Cardiac septum (tissue), 1 donor: ENCODE data around the gene LAMTOR1. TPM values are rescaled to one million over a fixed set of nuclear protein-coding genes. Genes with fewer than 3 reads are reported as not detected.
A peak's percentile ranks its signal among the peaks of the same experiment; 100 is the strongest.

Experiments
- DNase-seq: peaks from one replicate; pipeline ENCODE4 v3.0.0-alpha.2; 2020; ENCODE audit warnings: low spot score
- intact Hi-C: fragments of 100-400 bp; cut with DNase I; formaldehyde crosslinking; loops from one replicate; pipeline ENCODE4 v1.14.0; 2022
- total RNA-seq: library from RNA; stranded (reverse); fragmentation: NEBNext Ultra II Directional; extraction: Animal tissue kit (Norgen Biotek cat#: 25700); gene quantifications from one replicate; pipeline ENCODE4 v1.2.1, GENCODE V29; 2021
- donor health status: DM: no; HTN: no; CAD: no.

LAMTOR1 gene
- total RNA-seq, 1 donor from 2014 or later, result 79.3 TPM

DNA sequence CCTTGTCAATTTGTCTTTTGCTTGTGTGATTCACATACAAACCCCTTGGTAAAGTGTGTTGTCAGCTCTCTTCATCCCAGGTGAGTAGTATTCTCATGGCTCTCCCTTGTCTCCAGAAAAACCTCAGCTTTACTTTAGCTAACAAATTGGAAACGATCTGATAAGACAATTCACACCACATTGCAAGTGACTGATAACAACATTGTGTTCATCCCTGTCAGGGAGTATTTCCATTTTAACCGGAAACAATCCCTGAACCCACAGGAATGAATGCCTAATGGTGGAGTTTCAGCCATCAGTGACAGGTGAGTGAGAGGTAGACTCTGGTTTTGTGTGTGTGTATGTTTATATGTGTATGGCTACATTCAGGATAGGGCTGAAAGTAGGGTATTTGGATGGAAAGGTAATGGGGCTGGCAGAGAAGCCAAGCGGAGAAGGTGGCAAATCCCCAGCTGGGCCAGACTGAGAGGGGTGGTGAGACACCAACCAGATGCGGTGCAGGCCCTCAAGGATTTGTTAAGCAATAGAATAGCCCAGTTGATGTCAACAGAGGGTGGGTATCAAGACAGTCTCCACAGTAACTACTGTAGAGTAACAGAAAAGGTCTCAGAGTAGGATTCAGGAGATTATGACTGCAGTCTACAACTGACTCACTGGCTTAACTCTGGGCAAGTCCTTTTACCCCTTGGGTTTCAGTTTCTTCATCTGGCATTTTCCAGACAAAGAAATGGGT lies 14.9 kb downstream of the LAMTOR1 start:
- intact Hi-C loops, result no loop called here
- no peak for DNase-seq

DNA sequence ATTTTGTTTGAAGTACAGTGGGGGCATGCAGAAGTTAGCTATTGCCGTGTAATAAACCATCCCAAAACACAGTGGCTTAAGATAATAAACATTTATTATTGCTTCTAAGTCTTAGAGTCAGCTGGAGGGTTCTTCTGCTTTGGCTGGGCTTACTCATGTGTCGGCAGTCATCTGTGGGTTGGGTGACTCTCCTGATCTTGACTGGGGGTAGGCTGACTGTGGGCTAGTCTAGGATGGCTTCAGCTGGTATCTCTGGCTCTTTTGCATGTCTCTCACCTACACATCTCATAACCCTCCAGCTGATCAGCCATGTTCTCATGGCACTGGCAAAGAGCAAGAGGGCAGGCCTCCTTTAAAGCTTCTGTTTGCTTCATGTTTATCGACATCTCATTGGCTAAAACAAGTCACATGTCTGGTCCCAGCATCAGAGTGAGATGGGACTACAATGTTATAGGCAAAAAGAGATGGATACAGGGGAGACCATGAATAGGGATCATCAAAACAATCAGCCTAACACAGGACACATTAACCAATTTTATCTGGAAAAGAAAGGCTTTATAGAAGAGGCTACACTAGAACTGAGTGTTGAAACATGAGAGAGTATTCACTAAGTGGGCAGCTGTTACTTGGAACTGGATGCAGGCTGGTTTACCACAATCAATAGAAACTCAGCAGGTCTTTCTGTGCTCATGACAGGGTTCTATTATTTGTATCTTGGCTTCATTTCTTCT lies 17.3 kb downstream of the LAMTOR1 start:
- DNase-seq, result no peak
- intact Hi-C loops, result no loop called here

DNA sequence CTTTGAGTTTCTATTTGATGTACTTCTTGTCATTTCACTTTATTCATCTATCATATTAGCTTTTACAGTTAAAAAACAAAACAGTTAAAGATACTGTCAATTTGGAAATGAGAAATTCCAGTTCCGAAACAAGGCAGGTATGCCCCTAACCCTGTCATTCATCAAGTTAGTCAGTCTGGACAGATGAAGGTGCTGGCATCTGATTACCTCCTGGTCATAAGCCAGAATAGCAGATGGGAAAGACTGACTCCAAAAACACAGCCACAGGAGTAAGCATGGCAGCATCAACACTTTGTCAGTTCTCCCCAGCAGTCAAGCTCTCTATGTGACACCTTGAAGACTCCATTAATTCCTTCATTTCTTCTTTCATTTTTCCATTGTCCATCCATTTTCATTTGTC lies 18.1 kb downstream of the LAMTOR1 start:
- no peak for DNase-seq
- intact Hi-C loops, result no loop called here

DNA sequence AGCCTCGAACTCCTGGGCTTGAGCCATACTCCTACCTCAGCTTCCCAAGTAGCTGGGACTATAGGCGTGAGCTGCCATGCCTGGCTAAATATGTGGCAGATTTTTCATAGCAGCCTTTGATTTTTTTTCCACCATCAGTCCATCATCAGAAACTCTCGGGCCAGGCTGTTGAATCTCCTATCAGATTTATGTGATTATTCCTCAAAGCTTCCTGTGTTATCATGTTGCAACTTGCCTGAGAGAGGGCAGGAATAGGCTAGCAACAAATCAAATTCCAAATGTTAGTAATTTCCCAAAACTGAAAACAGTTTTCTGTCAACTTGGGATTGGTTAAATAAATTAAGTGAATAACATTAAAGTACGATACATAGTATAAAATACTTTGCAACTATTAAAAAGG lies 19.0 kb downstream of the LAMTOR1 start:
- intact Hi-C loops, result no loop called here
- DNase-seq, result no peak

DNA sequence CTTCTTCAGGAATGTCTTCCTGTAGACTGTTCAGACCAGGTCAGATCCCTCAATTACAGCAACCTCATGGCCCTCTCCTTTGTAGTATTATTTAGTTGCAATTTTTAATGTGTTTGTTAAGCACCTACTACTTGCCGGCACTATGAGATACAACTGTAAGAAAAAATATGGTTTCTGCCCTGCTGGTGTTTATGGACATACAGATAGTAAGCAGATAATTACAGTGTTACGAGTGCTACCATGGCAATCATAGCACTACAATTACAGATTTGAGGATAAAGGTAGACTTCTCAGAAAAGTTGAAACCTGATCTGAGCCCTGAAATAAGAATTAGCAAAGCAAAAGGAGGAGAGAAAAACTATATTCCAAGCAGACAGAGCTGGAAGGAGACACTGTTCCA lies 19.7 kb downstream of the LAMTOR1 start:
- intact Hi-C loops, result no loop called here

DNA sequence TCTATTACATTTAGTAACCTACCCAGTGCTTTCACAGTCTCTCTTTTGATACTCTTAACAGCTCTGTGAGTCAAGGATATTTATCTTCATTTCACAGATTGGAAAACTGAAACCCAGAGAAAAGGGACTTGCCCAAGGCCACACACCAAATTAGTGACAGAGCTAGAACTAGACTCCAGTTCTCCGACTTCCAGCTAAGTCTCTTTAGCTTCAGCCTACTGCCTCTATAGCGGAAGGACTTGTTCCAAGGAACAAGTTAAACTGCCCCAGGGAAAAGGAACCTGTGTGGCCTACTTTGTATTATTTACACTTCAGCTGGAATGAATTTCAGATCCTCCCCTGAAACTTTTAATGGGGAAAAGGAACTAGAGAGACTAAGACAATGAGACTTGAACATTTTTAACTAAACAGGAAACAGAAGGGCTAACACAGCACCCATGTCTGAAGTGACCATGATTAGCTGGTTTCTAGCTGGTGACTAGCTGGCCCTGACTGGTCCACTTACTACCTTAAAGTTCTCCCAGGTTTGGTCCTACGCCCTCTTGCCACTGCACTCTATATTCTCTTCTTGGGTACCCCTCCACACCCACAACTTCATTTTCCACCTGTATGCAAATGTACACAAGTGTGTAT lies 21.2 kb downstream of the LAMTOR1 start:
- intact Hi-C loops, result loop anchor here (2.0 kb wide), 1 partner anchor 31 kb away; the partner anchor contains the start of gene ANAPC15
- no peak for DNase-seq

More for the DNA sequence above, 19.7 kb downstream of the LAMTOR1 start:
- DNase-seq, result no peak

DNA sequence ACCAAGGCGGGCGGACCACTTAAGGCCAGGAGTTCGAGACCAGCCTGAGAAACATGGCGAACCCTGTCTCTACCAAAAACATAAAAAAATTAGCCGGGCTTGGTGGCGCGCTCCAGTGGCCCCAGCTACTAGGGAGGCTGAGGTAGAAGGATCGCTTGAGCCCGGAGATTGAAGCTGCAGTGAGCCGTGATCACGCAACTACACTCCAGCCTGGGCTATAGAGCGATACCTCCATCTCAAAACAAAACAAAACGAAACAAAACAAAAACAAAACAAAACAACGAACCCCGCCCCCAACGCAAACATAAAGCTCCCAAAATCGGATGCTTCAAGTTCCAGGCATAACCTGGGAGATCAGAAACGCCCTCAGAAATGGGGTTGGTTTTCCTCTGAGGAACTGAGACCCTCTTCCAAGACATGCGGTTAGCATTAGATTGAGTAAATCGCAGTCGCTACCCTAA lies 21.9 kb downstream of the LAMTOR1 start:
- no peak for DNase-seq
- intact Hi-C loops, result loop anchor here (2.0 kb wide), 1 partner anchor 32 kb away; the partner anchor contains the start of gene ANAPC15

DNA sequence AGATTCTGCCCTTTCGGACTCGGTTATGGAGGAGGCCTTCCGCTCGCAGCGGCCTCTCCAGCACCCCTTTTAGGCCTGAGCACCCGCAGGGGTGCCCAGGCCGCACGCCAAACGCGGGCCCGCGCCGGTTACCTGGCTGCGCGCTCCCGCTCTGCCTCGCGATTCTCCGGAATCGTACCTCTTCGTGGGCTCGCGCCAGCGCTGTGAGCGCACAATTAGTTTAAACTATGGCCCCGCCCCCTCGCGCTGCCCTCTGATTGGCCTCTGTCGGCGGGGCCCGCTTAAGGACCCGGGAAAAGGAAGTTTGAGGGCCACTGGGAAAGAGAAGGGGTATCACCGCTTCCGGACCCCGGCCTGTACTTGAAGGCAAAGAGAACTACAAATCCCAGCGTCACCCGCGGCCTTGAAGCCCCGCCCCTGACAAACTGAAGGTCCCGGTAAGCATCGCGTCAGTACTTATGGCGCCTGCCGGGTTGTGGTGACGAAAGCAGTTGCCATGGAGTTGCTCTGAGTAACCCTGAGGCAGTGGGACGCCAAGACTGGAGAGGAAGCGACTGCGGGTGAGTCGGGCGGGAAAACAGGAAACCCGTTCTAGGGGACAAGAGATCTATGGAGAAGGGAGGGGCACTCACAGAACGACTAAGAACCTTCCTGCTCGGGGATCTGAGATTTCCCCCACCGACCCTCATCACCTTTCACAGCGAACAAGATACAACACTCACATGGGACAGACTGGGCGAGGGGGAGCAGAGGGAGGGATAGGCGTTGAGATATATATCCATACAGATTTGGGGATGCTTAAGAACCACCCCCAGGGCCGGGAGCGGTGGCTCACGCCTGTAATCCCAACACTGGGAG lies 22.5 kb downstream of the LAMTOR1 start, which contains the start of the genes LRRC51 and NUMA1:
LRRC51 (plus strand) TSS at position 525 of the 858 bp plus-strand sequence. CDS start 8,234 bp downstream, outside the sequence.
NUMA1 (minus strand) TSS at position 217 of the 858 bp plus-strand sequence. CDS start 44,599 bp downstream, outside the sequence.
- intact Hi-C loops, result loop anchor here (1.0 to 2.0 kb wide), 2 partner anchors 32 to 39 kb away; partner anchors contain the start of gene ANAPC15
- peak; percentile 100 for DNase-seq

DNA sequence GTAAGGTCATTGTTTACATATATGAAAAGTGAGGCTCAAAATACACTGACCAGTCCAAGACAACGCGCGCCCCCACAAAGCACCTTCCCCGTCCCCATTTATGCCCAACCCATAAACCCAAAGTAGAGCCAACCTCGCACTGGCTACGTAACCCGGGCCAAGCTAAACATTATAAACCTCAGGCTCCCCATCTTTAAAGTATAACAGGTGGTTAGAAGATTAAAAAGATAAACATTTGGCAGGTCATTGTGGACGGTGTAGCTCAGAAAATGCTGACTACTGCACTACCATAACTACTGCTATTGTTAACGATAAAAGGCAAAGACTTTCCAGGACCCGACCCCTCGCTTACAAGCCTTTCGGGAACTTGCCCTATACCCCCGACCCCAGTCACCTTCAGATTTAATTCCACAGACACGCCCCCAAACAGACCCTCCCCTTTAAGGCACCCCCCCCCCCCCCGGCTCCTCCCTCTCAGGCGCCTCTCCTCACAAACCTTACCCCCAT lies 23.2 kb downstream of the LAMTOR1 start:
- intact Hi-C loops, result loop anchor here (1.0 to 2.0 kb wide), 2 partner anchors 33 to 39 kb away; partner anchors contain the start of gene ANAPC15
- DNase-seq, result no peak

DNA sequence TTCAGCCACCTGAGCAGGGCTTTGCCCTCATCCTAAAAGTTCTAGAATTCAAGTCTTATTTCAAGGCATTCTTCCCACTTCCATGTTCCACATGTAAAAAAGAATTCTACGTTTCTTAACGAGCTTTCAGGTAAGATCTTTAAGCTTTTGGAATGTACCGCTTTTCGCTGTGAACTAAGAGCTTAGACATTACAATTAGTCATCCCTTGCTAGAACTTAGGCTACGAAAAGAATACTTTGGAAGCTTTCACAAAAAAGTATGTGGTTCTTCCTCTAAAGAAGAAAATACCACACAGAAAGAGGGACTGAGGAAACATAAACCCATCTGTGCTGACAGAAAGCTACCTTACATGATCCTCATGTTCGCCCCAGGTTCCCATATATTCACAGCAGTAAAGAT lies 24.6 kb downstream of the LAMTOR1 start:
- no peak for DNase-seq
- intact Hi-C loops, result no loop called here

DNA sequence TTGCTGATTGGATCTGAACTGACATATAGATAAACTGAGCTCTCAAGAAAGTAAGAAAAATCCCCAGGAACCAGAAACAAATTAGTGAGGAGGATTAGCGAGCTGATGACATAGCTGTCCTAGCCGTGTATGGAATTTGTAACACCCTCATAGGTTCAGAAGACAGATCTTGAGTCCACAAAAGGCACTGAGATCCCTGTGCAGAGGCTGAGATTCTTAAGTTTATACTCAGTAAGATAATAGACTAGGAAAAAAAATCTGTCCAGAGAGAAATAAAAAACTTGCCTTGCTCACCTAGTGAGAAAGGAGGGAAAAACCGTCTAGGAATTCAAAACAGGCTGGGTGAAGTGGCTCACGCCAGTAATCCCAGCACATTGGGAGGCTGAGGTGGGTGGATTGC lies 27.3 kb downstream of the LAMTOR1 start:
- no peak for DNase-seq
- intact Hi-C loops, result no loop called here

DNA sequence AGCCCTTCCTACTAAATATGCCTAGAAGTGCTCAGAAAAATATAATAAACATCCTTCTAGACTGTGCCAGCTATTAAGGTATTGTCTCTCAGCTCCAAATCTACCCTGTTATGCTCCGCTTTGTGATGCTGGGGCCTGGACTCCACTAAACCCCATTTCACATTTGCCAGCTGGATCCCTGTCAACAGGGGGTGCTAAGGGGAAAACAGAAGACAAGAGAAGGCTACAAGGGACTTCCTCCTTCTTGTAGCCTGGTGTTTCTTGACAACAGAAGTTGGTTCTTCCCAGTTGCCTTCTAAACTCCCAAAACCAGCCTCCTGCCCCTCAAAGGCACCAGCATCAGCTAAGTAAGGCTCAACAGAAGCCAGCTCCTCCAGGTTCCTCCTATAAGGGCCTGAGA lies 28.0 kb downstream of the LAMTOR1 start:
- DNase-seq, result no peak
- intact Hi-C loops, result no loop called here

DNA sequence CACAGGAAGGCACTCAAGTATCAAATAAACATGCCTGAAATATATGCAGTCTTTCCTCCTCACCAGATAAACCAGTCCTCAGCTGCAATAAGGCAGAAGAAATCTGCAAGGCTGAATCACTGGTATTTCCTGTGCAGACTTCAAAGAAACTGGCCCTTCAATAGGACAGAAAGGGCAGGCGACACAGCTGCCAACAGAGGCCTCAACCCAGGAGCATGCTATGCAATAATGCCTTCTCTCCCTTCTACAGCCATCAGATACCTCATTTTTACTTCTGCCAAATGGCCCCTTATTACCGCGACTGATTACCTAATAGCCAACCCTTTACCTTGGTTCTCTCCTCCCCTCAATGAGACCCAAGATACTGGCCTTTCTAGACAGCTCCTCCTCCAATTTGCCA lies 30.7 kb downstream of the LAMTOR1 start:
- DNase-seq, result no peak
- intact Hi-C loops, result no loop called here

DNA sequence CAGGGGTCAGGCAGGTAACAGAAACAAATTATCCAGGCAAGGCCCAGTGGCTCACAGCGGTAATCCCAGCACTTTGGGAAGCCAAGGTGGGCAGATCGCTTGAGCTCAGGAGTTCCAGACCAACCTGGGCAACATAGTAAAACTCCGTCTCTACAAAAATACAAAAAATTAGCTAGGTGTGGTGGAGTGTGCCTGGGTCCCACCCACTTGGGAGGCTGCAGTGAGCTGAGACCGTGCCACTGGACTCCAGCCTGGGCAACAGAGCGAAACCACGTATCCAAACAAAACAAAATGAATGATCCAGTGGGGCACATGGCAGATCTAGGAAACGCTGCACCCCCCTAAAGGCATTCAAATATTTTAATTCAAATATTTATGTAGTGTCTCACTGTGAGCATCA lies 32.6 kb downstream of the LAMTOR1 start:
- no peak for DNase-seq
- intact Hi-C loops, result loop anchor here (1.0 kb wide), 1 partner anchor 29 kb away; no protein-coding TSS in a partner anchor

DNA sequence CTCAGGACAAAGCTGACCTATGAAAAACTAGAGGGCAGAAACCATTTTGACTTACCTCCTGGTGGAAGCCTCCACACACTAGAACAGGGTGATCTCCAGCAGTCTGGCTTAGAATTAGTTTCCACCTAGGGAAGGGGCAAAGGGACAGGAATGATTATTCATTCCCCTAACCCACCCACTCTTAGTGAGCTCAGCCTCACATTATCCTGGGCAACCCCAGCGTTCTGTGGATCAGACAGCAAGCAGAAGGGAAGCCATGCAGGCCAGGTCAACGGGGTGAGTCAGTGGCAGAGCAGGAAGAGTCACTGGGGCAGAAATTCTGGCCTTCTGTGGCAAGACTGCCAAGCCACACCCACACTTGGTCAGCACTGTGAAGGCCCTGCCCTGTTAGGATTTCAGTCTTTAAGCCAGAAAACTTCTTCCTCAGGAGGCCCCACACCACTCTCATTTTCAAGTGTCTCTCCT lies 33.3 kb downstream of the LAMTOR1 start:
- peak; percentile 93 for DNase-seq
- intact Hi-C loops, result loop anchor here (1.0 kb wide), 1 partner anchor 29 kb away; no protein-coding TSS in a partner anchor

DNA sequence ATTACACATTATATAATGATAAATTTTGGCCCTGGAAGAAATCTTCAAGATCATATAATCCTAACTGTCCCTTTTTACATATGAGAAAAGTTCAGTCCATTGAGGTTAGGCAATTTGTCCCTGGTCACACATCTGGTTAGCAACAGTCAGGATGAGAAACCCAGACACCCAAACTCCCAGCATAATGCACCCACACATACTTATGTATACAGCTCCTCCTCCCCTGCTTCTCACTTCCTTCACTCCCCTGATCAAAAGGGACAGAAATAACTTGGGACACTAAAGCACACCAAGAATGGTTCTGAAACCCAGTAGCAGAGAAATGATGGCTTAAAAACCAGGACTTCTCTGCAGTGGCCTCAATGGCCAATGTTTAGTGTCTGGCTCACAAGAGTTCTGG lies 33.9 kb downstream of the LAMTOR1 start:
- intact Hi-C loops, result no loop called here
- no peak for DNase-seq

DNA sequence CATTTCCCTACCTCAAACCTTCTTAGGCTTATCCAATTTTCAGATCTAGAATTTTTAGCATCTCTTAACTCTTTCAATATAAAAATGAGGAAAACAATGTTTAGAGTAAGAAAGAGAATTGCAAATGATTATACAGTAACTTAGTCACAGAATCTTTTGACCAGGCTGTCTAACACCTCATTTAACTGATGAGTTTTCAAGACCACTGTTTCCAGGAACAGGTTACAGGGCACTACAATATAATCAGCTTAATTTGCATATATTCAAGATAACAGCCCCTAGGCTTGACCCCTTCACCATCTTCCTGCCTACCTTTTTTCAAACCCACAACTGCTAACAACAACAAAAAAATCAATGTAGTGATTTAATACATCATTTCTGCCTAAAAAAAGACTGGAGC lies 35.4 kb downstream of the LAMTOR1 start:
- no peak for DNase-seq
- intact Hi-C loops, result loop anchor here (2.0 kb wide), 1 partner anchor 27 kb away; no protein-coding TSS in a partner anchor

DNA sequence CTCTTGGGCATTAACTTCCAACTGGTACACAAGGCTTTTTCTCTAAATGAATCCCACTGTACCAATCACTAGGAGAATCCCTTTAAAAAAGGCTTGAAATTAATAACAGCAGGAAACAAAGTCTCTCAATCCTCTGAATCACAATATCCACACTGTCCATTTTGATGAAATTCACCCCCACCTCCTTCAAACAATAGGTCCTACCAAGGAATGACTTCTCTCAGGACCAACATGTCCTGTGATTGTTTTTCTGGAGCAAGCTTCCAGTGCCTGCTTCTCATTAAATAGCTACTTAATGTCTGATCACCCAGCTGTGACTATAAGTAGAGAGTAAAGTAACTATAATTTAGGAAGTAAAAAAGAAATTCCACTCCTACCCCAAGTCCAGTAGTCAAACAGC lies 35.8 kb downstream of the LAMTOR1 start:
- no peak for DNase-seq
- intact Hi-C loops, result loop anchor here (2.0 kb wide), 1 partner anchor 26 kb away; no protein-coding TSS in a partner anchor
